Measurements from ENCODE around the gene SENP2. TPM values are rescaled to one million over a fixed set of nuclear protein-coding genes. Genes with fewer than 3 reads are reported as not detected.
"Not testable (repeated sequence)": the region's sequence is repeated elsewhere in the genome, so short reads cannot be mapped to it uniquely, and the experiment has no call there.

SENP2 gene
- total RNA-seq, 1 experiment from 2014 or later = 23.9 TPM

- Histone ChIP-seq H3K36me3 (replicated peaks; ENCODE audit: control insufficient read depth, insufficient read depth, low read length) (peaks cover 25% of the 10 kb centered on the region), H3K4me3 (ENCODE audit: insufficient read depth, low read depth, low read length) (no peak overlapping the region), H3K27me3 (ENCODE audit: control insufficient read depth, insufficient read depth, low read length) (no peaks in the 10 kb centered on the region)
- DNase-seq = peak; percentile 88
These were observed 74.1 kb downstream of the SENP2 start for GRCh38 chr3:185659942-185660921.

- H3K36me3 ChIP-seq (replicated peaks; ENCODE audit: control insufficient read depth, insufficient read depth, low read length) = peaks cover 16% of the 10 kb centered on the region
- not testable (repeated sequence) for H3K4me3 ChIP-seq (ENCODE audit: insufficient read depth, low read depth, low read length); H3K27me3 ChIP-seq (ENCODE audit: control insufficient read depth, insufficient read depth, low read length); DNase-seq
These were observed 75.2 kb downstream of the SENP2 start for GRCh38 chr3:185661296-185661695.

GRCh38 chr3:185661772-185662171 lies 75.7 kb downstream of the SENP2 start:
- DNase-seq = no peak
- Histone ChIP-seq H3K27me3 (ENCODE audit: control insufficient read depth, insufficient read depth, low read length) (no peaks in the 10 kb centered on the region), H3K36me3 (replicated peaks; ENCODE audit: control insufficient read depth, insufficient read depth, low read length) (peaks cover 14% of the 10 kb centered on the region), H3K4me3 (ENCODE audit: insufficient read depth, low read depth, low read length) (no peak overlapping the region)

- Histone ChIP-seq H3K27me3 (ENCODE audit: control insufficient read depth, insufficient read depth, low read length) (no peaks in the 10 kb centered on the region), H3K4me3 (ENCODE audit: insufficient read depth, low read depth, low read length) (no peak overlapping the region), H3K36me3 (replicated peaks; ENCODE audit: control insufficient read depth, insufficient read depth, low read length) (peaks cover 4% of the 10 kb centered on the region)
- no peak for DNase-seq
These were observed 77.8 kb downstream of the SENP2 start for GRCh38 chr3:185663929-185664328.

GRCh38 chr3:185667574-185667973 lies 81.5 kb downstream of the SENP2 start:
- Histone ChIP-seq H3K4me3 (ENCODE audit: insufficient read depth, low read depth, low read length) (no peak overlapping the region), H3K36me3 (replicated peaks; ENCODE audit: control insufficient read depth, insufficient read depth, low read length) (peaks cover 10% of the 10 kb centered on the region), H3K27me3 (ENCODE audit: control insufficient read depth, insufficient read depth, low read length) (no peaks in the 10 kb centered on the region)
- DNase-seq = no peak

- Histone ChIP-seq H3K4me3 (ENCODE audit: insufficient read depth, low read depth, low read length) (no peak overlapping the region), H3K27me3 (ENCODE audit: control insufficient read depth, insufficient read depth, low read length) (no peaks in the 10 kb centered on the region), H3K36me3 (replicated peaks; ENCODE audit: control insufficient read depth, insufficient read depth, low read length) (peaks cover 26% of the 10 kb centered on the region)
- peak; percentile 69 for DNase-seq
These were observed 91.2 kb downstream of the SENP2 start for GRCh38 chr3:185677146-185677829.

GRCh38 chr3:185678027-185678426 lies 91.9 kb downstream of the SENP2 start:
- DNase-seq = no peak
- H3K4me3 ChIP-seq (ENCODE audit: insufficient read depth, low read depth, low read length) = no peak overlapping the region
- peaks cover 21% of the 10 kb centered on the region for H3K36me3 ChIP-seq (replicated peaks; ENCODE audit: control insufficient read depth, insufficient read depth, low read length)
- no peaks in the 10 kb centered on the region for H3K27me3 ChIP-seq (ENCODE audit: control insufficient read depth, insufficient read depth, low read length)

GRCh38 chr3:185680231-185680630 lies 94.1 kb downstream of the SENP2 start:
- H3K4me3 ChIP-seq (ENCODE audit: insufficient read depth, low read depth, low read length) = no peak overlapping the region
- H3K36me3 ChIP-seq (replicated peaks; ENCODE audit: control insufficient read depth, insufficient read depth, low read length) = peaks cover 10% of the 10 kb centered on the region
- no peak for DNase-seq
- no peaks in the 10 kb centered on the region for H3K27me3 ChIP-seq (ENCODE audit: control insufficient read depth, insufficient read depth, low read length)

Other genes with a start within 250 kb of the SENP2 start
- gene MAP3K13, start 223.2 kb upstream of the SENP2 start, total RNA-seq (2014; rRNA removed; shearing (Covaris generic)) = not detected in 2 replicates
- 9.2 and 11.7 TPM in 2 replicates for gene TMEM41A, start 87.3 kb upstream of the SENP2 start, total RNA-seq (2014; rRNA removed; shearing (Covaris generic))
- gene LIPH, start 33.7 kb upstream of the SENP2 start, total RNA-seq (2014; rRNA removed; shearing (Covaris generic)) = 0.21 TPM in 1 of 2 replicates, not detected in the other
- 83.7 and 122 TPM in 2 replicates for gene IGF2BP2, start 238.7 kb downstream of the SENP2 start, total RNA-seq (2014; rRNA removed; shearing (Covaris generic))